HG03575 (cell line): ENCODE results near the gene TBC1D17.

Experiments
- ATAC-seq: cut with Tn5 transposase; IDR thresholded peaks from one replicate; pipeline ENCODE4 v1.9.1; 2021; ENCODE audit not compliant: unreplicated experiment, insufficient number of reproducible peaks, low FRiP score; ENCODE audit errors: extremely low read depth

TBC1D17 gene

GRCh38 chr19:49846408-49846807 is 31.1 kb upstream of the TBC1D17 start:
- ATAC-seq, result no peak

GRCh38 chr19:49847731-49848696 is 29.5 kb upstream of the TBC1D17 start:
- ATAC-seq, result no peak

- no peak for ATAC-seq
Measured at GRCh38 chr19:49848938-49849337, 28.6 kb upstream of the TBC1D17 start.

- no peak for ATAC-seq
Measured at GRCh38 chr19:49849433-49850220, 27.9 kb upstream of the TBC1D17 start.

- no peak for ATAC-seq
Measured at GRCh38 chr19:49850221-49850486, 27.3 kb upstream of the TBC1D17 start.

GRCh38 chr19:49850487-49851342 is 26.8 kb upstream of the TBC1D17 start, which contains the start of gene PTOV1:
TSS of gene PTOV1 (plus strand) at chr19:49851159.
- ATAC-seq, result no peak

- no peak for ATAC-seq
Measured at GRCh38 chr19:49851456-49852259, 25.8 kb upstream of the TBC1D17 start.

GRCh38 chr19:49852631-49853126 is 24.8 kb upstream of the TBC1D17 start:
- ATAC-seq, result no peak

GRCh38 chr19:49853852-49854377 is 23.6 kb upstream of the TBC1D17 start:
- ATAC-seq, result no peak

- ATAC-seq, result no peak
Measured at GRCh38 chr19:49854378-49855263, 22.9 kb upstream of the TBC1D17 start.

GRCh38 chr19:49855277-49855675 is 22.2 kb upstream of the TBC1D17 start:
- no peak for ATAC-seq

- no peak for ATAC-seq
Measured at GRCh38 chr19:49855676-49856573, 21.6 kb upstream of the TBC1D17 start.

- ATAC-seq, result no peak
Measured at GRCh38 chr19:49856574-49857021, 20.9 kb upstream of the TBC1D17 start.

- no peak for ATAC-seq
Measured at GRCh38 chr19:49857061-49857837, 20.3 kb upstream of the TBC1D17 start.

- ATAC-seq, result no peak
Measured at GRCh38 chr19:49857838-49858087, 19.7 kb upstream of the TBC1D17 start.
